CD4-positive, alpha-beta T cell (primary cell): ENCODE data around the gene ZNF423. TPM values are rescaled to one million over a fixed set of nuclear protein-coding genes. Genes with fewer than 3 reads are reported as not detected.

Experiments
- ATAC-seq: fragments of 200-7000 bp; cut with Tn5 transposase; one replicate; pipeline ENCODE4 v1.10.0; 2022; ENCODE audit warnings: mild to moderate bottlenecking; ENCODE audit not compliant: poor library complexity
- CTCF ChIA-PET: fragments of 350-600 bp; sonication (Branson Sonifier 250); formaldehyde crosslinking; loops from one replicate; lab custom pipeline; 2021; ENCODE audit warnings: antibody characterized with exemption, inconsistent platforms; lab: Charles Lee
- POLR2A ChIA-PET: fragments of 350-600 bp; sonication (Branson Sonifier 250); formaldehyde crosslinking; loops from one replicate; lab custom pipeline; 2021; ENCODE audit warnings: antibody characterized with exemption, inconsistent platforms; lab: Charles Lee
- DNase-seq, 14 experiments: peaks; one replicate each; pipeline ENCODE4 v3.0.0-alpha.2; 2013 to 2020; ENCODE audit warnings: mixed read lengths in 2 of 14
- H3K27ac ChIP-seq, 2 donors: one replicate each; pipeline versions ENCODE4 v1.5.1 to v1.7.0; 2013; ENCODE audit warnings: low read length in 2 of 2, low read depth in 1 of 2, mild to moderate bottlenecking in 1 of 2
- H3K27me3 ChIP-seq, 2 experiments: 1 replicate in 1 of 2; 2 replicates in 1 of 2; pipeline versions ENCODE4 v1.6.1 to v1.7.0; 2013; ENCODE audit warnings: low read length in 2 of 2, control low read depth in 1 of 2, mild to moderate bottlenecking in 1 of 2, moderate library complexity in 1 of 2; ENCODE audit not compliant: insufficient read depth in 2 of 2, control insufficient read depth in 1 of 2
- H3K36me3 ChIP-seq: one replicate; pipeline ENCODE4 v1.6.1; 2013; ENCODE audit warnings: low read length, control low read depth; ENCODE audit not compliant: insufficient read depth
- H3K4me1 ChIP-seq: one replicate; pipeline ENCODE4 v1.6.1; 2013; ENCODE audit warnings: low read length, control low read depth; ENCODE audit not compliant: insufficient read depth
- H3K4me3 ChIP-seq: one replicate; pipeline ENCODE4 v1.5.1; 2013; ENCODE audit warnings: mild to moderate bottlenecking, low read length, moderate library complexity
- H3K9me3 ChIP-seq, 2 experiments: 1 replicate in 1 of 2; 2 replicates in 1 of 2; pipeline versions ENCODE4 v1.6.1 to v1.7.0; 2013; ENCODE audit warnings: low read length in 2 of 2, mild to moderate bottlenecking in 2 of 2, control low read depth in 1 of 2, moderate library complexity in 1 of 2; ENCODE audit not compliant: control insufficient read depth in 1 of 2, insufficient read depth in 1 of 2
- H3K27ac Mint-ChIP-seq: one replicate; pipeline ENCODE4 v1.8.0; 2020; ENCODE audit warnings: mixed read lengths
- H3K27me3 Mint-ChIP-seq: one replicate; pipeline ENCODE4 v1.8.0; 2021; ENCODE audit warnings: mixed read lengths
- H3K36me3 Mint-ChIP-seq: one replicate; pipeline ENCODE4 v1.8.0; 2021; ENCODE audit warnings: low read depth, mixed read lengths
- H3K4me1 Mint-ChIP-seq: one replicate; pipeline ENCODE4 v1.8.0; 2021; ENCODE audit warnings: low read depth, mixed read lengths
- H3K4me3 Mint-ChIP-seq: one replicate; pipeline ENCODE4 v1.8.0; 2020; ENCODE audit warnings: mild to moderate bottlenecking, mixed read lengths
- H3K9me3 Mint-ChIP-seq: one replicate; pipeline ENCODE4 v1.8.0; 2020; ENCODE audit warnings: mixed read lengths
- CTCF ChIP-seq: fragments of 200-600 bp; IDR thresholded peaks from one replicate; pipeline ENCODE4 v1.8.0; 2022; ENCODE audit warnings: antibody characterized with exemption, mild to moderate bottlenecking
- intact Hi-C, 2 experiments: fragments of 100-400 bp; cut with DNase I in 1 of 2; cut with micrococcal nuclease in 1 of 2; formaldehyde crosslinking; loops; one replicate each; pipeline versions ENCODE4 v1.15.1 to v1.9.0; 2023 to 2025; cut with DNase I, micrococcal nuclease
- total RNA-seq, 174 experiments: library from RNA in 2 of 174; stranded (reverse) in 2 of 174; gene quantifications; one replicate each; pipeline ENCODE4 v1.2.3 and lab custom pipeline; 2021 to 2026

The ZNF423 gene
- total RNA-seq, 2 experiments from 2014 or later: not detected

- Histone ChIP-seq H3K4me3 (no peak overlapping the region), H3K27me3 (peaks cover 3 to 12% of the 10 kb centered on the region in 2 experiments), H3K27ac (no peak overlapping the region), H3K9me3 (no peaks in the 10 kb centered on the region), H3K4me1 (no peaks in the 10 kb centered on the region), H3K36me3 (no peaks in the 10 kb centered on the region)
- POLR2A ChIA-PET: no interaction called here
- H3K9me3 Mint-ChIP-seq: no peaks in the 10 kb centered on the region
- H3K36me3 Mint-ChIP-seq: no peaks in the 10 kb centered on the region
- no peak overlapping the region for H3K27ac Mint-ChIP-seq
- no peaks in the 10 kb centered on the region for H3K4me1 Mint-ChIP-seq
- peaks cover 18% of the 10 kb centered on the region for H3K27me3 Mint-ChIP-seq
- DNase-seq (no peak), ATAC-seq (no peak)
- CTCF ChIA-PET: no interaction called here
- intact Hi-C loops: no loop called here
- no peak for TF ChIP-seq CTCF
- H3K4me3 Mint-ChIP-seq: no peak overlapping the region
These were observed 10.7 kb upstream of the ZNF423 start for GRCh38 chr16:49866595-49867071.

- no peaks in the 10 kb centered on the region for H3K36me3 ChIP-seq
- DNase-seq (no peak), ATAC-seq (no peak)
- peaks cover 0 to 7% of the 10 kb centered on the region in 2 experiments for H3K9me3 ChIP-seq
- intact Hi-C loops: no loop called here
- peaks cover 8% of the 10 kb centered on the region for H3K4me1 Mint-ChIP-seq
- H3K27ac ChIP-seq: no peak overlapping the region
- H3K4me3 Mint-ChIP-seq: no peak overlapping the region
- H3K9me3 Mint-ChIP-seq: no peaks in the 10 kb centered on the region
- H3K27ac Mint-ChIP-seq: no peak overlapping the region
- H3K36me3 Mint-ChIP-seq: no peaks in the 10 kb centered on the region
- H3K27me3 Mint-ChIP-seq: peaks cover 18% of the 10 kb centered on the region
- peaks cover 15 to 19% of the 10 kb centered on the region in 2 experiments for H3K27me3 ChIP-seq
- ChIA-PET POLR2A (no interaction called here), CTCF (no interaction called here)
- no peak for TF ChIP-seq CTCF
- H3K4me1 ChIP-seq: peaks cover 17% of the 10 kb centered on the region
- no peak overlapping the region for H3K4me3 ChIP-seq
These were observed 6.8 kb upstream of the ZNF423 start for GRCh38 chr16:49862694-49863093.

GRCh38 chr16:49861299-49861698 is 5.4 kb upstream of the ZNF423 start:
- POLR2A ChIA-PET: no interaction called here
- Histone ChIP-seq H3K4me1 (peaks cover 27% of the 10 kb centered on the region), H3K27me3 (peaks cover 20 to 23% of the 10 kb centered on the region in 2 experiments), H3K4me3 (no peak overlapping the region), H3K36me3 (no peaks in the 10 kb centered on the region), H3K9me3 (peaks cover 0 to 10% of the 10 kb centered on the region in 2 experiments), H3K27ac (no peak overlapping the region)
- H3K4me1 Mint-ChIP-seq: peaks cover 13% of the 10 kb centered on the region
- H3K9me3 Mint-ChIP-seq: no peaks in the 10 kb centered on the region
- CTCF ChIA-PET: no interaction called here
- H3K36me3 Mint-ChIP-seq: no peaks in the 10 kb centered on the region
- intact Hi-C loops: no loop called here
- no peak overlapping the region for H3K27ac Mint-ChIP-seq
- DNase-seq (no peak), ATAC-seq (no peak)
- peaks cover 20% of the 10 kb centered on the region for H3K27me3 Mint-ChIP-seq
- TF ChIP-seq CTCF: no peak
- H3K4me3 Mint-ChIP-seq: no peak overlapping the region
